Loucy (cell line): ENCODE results near the gene ZBTB32.

Experiments used
- CTCF ChIP-seq: fragments of 200-600 bp; sonication (generic); conservative IDR thresholded peaks from 2 replicates; pipeline ENCODE4 v1.5.1; 2014; ENCODE audit warnings: mild to moderate bottlenecking, antibody characterized with exemption, low read length
- EZH2phosphoT487 ChIP-seq: fragments of 200-600 bp; IDR thresholded peaks from 2 replicates; pipeline ENCODE4 v1.6.1; 2018; ENCODE audit warnings: antibody characterized with exemption, mild to moderate bottlenecking, moderate library complexity, borderline replicate concordance

DNA sequence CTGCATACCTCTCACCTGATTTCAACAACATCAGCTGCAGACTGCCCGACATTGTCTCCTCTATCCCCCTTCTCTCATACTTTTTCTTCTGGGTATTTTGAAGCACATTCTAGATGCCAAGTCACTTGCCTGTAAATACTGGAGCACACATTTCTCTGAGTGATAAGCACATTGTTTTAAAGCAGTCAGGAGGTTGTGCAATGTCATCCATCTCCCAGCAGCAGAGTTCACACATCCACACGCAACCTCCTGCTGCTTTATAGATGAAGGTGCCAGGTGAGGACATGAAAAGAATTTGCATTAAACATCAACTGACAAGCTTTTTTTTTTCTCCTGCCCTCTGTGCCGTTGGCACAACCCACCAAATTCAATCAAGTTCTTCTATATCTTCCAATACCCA, 32.5 kb upstream of the ZBTB32 start:
- TF ChIP-seq CTCF (no peak), EZH2phosphoT487 (no peak)
